GM12878 (cell line): ENCODE results near the gene NFYB. TPM values are rescaled to one million over a fixed set of nuclear protein-coding genes. Genes with fewer than 3 reads are reported as not detected.

ENCODE experiments used
- ATAC-seq: fragments of 200-7000 bp; cut with Tn5 transposase; 3 replicates; pipeline ENCODE4 v1.9.1; 2020; ENCODE audit warnings: mild to moderate bottlenecking, moderate library complexity
- BruUV-seq: library from RNA; stranded (reverse); fragments of 400-500 nt; replicated peaks from 2 replicates; lab custom pipeline; 2021; lab: Mats Ljungman, UMichigan
- CTCF ChIA-PET: fragments of 300-600 bp; sonication (Branson Sonifier 250); formaldehyde crosslinking; extraction: SDS; loops from one replicate; lab custom pipeline; 2021; ENCODE audit warnings: inconsistent platforms; lab: Yijun Ruan, JAX
- POLR2A ChIA-PET: fragments of 350-600 bp; formaldehyde crosslinking; extraction: SDS; loops from one replicate; lab custom pipeline; 2021; ENCODE audit warnings: inconsistent platforms; lab: Charles Lee
- RAD21 ChIA-PET: fragments of 300-600 bp; sonication (Branson Sonifier 250); formaldehyde crosslinking; loops from one replicate; lab custom pipeline; 2023; ENCODE audit warnings: antibody characterized with exemption; ENCODE audit not compliant: unreplicated experiment; lab: Charles Lee
- SMC1A ChIA-PET: fragments of 300-600 bp; sonication (Branson Sonifier 250); formaldehyde crosslinking; loops from one replicate; lab custom pipeline; 2023; ENCODE audit not compliant: unreplicated experiment, uncharacterized antibody; lab: Charles Lee
- DNase-seq: peaks from one replicate; pipeline ENCODE4 v3.0.0-alpha.2; 2011; ENCODE audit warnings: low read depth, low spot score
- FAIRE-seq: peaks from 3 replicates; lab custom pipeline; 2011; peaks lifted over from hg19 to GRCh38; lab: Jason Lieb, UNC
- H2AFZ ChIP-seq: 2 replicates; pipeline ENCODE4 v1.6.0; 2011; ENCODE audit warnings: low read depth, low read length, control low read depth; ENCODE audit not compliant: control insufficient read depth
- H3K27ac ChIP-seq: 2 replicates; pipeline ENCODE4 v1.5.1; 2011; ENCODE audit warnings: control low read depth; ENCODE audit not compliant: control insufficient read depth, insufficient read depth
- H3K27me3 ChIP-seq, 2 experiments: replicated peaks in 1 of 2; 2 replicates each; pipeline versions ENCODE4 v1.6.0 to v1.6.1; 2011; ENCODE audit warnings: low read length in 1 of 2; ENCODE audit not compliant: control insufficient read depth in 2 of 2, insufficient read depth in 2 of 2
- H3K36me3 ChIP-seq, 2 experiments: 2 replicates each; pipeline ENCODE4 v1.5.1; 2011; ENCODE audit warnings: low read length in 1 of 2; ENCODE audit not compliant: control insufficient read depth in 2 of 2, insufficient read depth in 2 of 2
- H3K4me1 ChIP-seq: 2 replicates; pipeline ENCODE4 v1.6.1; 2011; ENCODE audit warnings: mild to moderate bottlenecking, low read length, moderate library complexity, mixed read lengths; ENCODE audit not compliant: control insufficient read depth, insufficient read depth
- H3K4me2 ChIP-seq: 2 replicates; pipeline ENCODE4 v1.6.0; 2011; ENCODE audit warnings: control low read depth; ENCODE audit not compliant: control insufficient read depth, insufficient read depth
- H3K4me3 ChIP-seq: fragments of 200-600 bp; sonication (generic); 2 replicates; pipeline ENCODE4 v1.5.1; 2016
- H3K79me2 ChIP-seq: 2 replicates; pipeline ENCODE4 v1.6.0; 2011; ENCODE audit warnings: low read length; ENCODE audit not compliant: control insufficient read depth, insufficient read depth
- H3K9ac ChIP-seq: 2 replicates; pipeline ENCODE4 v1.8.0; 2011; ENCODE audit warnings: low read length, control low read depth, mixed read lengths; ENCODE audit not compliant: control insufficient read depth, insufficient read depth
- H3K9me3 ChIP-seq: replicated peaks from 3 replicates; pipeline ENCODE4 v1.5.1; 2011; ENCODE audit warnings: mild to moderate bottlenecking, low read length; ENCODE audit not compliant: control insufficient read depth, insufficient read depth
- H4K20me1 ChIP-seq: 2 replicates; pipeline ENCODE4 v1.6.0; 2011; ENCODE audit not compliant: control insufficient read depth, insufficient read depth
- FOXM1 ChIP-seq: IDR thresholded peaks from 2 replicates; pipeline ENCODE4 v1.6.1; 2012; ENCODE audit warnings: low read depth, mild to moderate bottlenecking, inconsistent platforms, low read length, moderate library complexity
- WGBS: methylation state at CpG from one replicate; pipeline ENCODE4 v1.1.6; 2016; ENCODE audit warnings: low lambda C conversion rate; ENCODE audit not compliant: insufficient replicate concordance, insufficient coverage; ENCODE audit errors: missing lambda C conversion rate; 5-methylcytosine and 5-hydroxymethylcytosine counted together
- in situ Hi-C: fragments of 300-500 bp; cut with MboI; formaldehyde crosslinking; loops from 9 replicates; pipeline ENCODE4 v1.14.3; 2018; ENCODE audit warnings: mixed read lengths
- intact Hi-C: fragments of 100-400 bp; cut with micrococcal nuclease; formaldehyde crosslinking; loops from one replicate; pipeline ENCODE4 v1.14.2; 2022; ENCODE audit not compliant: unreplicated experiment
- polyA plus RNA-seq, 11 experiments: library from polyadenylated mRNA; depleted of rRNA in 4 of 11; unstranded in 6 of 11; stranded (reverse) in 5 of 11; fragments of >200 nt; fragmentation: Nextera tagmentation in 4 of 11; fragmentation: Illumina TruSeq in 1 of 11; extraction: Ambion mirVana in 4 of 11; extraction: Trizol in 1 of 11; gene quantifications; 1 replicate in 1 of 11; 2 replicates in 10 of 11; pipeline versions ENCODE4 v1.2.1 to v1.2.3, GENCODE V29; 2011 to 2016; ENCODE audit warnings: inconsistent platforms in 2 of 11, missing spikeins in 2 of 11, low read depth in 1 of 11
- total RNA-seq, 4 experiments: library from RNA; depleted of rRNA in 3 of 4; stranded (reverse); fragments of >200 nt in 3 of 4; fragmentation: Illumina TruSeq in 1 of 4; extraction: Trizol in 1 of 4; gene quantifications; 2 replicates each; pipeline versions ENCODE4 v1.2.1 to v1.2.3, GENCODE V29; 2013 to 2021
- TF ChIP-seq, protein P1 (sequence below): fragments of 450-650 bp; IDR thresholded peaks from 2 replicates; pipeline ENCODE4 v1.6.1; 2016; ENCODE audit warnings: mild to moderate bottlenecking, moderate library complexity, borderline replicate concordance
- TF ChIP-seq, protein P2 (sequence below): fragments of 450-650 bp; IDR thresholded peaks from 2 replicates; pipeline ENCODE4 v1.6.1; 2018; ENCODE audit warnings: mild to moderate bottlenecking, low read depth, moderate library complexity; ENCODE audit not compliant: partially characterized antibody
- TF ChIP-seq, protein P3 (sequence below): IDR thresholded peaks from 2 replicates; pipeline ENCODE4 v1.6.1; 2011; ENCODE audit warnings: borderline replicate concordance, low read depth, mild to moderate bottlenecking, moderate library complexity, low read length; ENCODE audit not compliant: insufficient read depth, poor library complexity, severe bottlenecking

NFYB gene
- total and polyA plus RNA-seq, 10 of the 15 experiments (the other 5 are each of a cell fraction or from before 2014, with no cell fraction given) = 13.8 to 42.3 (median 28.2) TPM

DNA sequence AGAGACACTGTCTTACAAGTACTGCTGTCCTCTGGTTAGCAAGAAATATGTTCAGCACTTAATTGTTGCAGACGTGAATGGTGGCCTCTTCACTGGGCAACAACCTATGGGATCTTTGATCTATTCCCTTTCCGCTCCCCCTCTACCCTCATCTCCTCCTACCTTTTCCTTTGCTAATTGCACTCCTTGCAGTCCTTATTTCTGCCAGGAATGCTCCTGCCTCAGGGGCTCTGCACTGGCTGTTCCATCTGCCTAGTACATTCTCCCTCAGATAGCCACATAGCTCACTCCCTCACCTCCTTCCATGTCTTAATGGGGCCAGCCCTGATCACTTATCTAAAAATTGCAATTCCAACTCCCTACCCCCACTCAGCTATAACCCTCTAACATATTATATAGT, 4.5 kb upstream of the NFYB start:
- Histone ChIP-seq H3K9me3 (peaks cover 2% of the 10 kb centered on the region; the same call in 2 of the 3 replicates), H3K9ac (no peak overlapping the region), H3K4me1 (no peaks in the 10 kb centered on the region), H4K20me1 (no peaks in the 10 kb centered on the region), H3K79me2 (no peaks in the 10 kb centered on the region), H3K36me3 (no peaks in the 10 kb centered on the region), H3K4me2 (no peak overlapping the region), H2AFZ (no peak overlapping the region), H3K27ac (no peak overlapping the region), H3K27me3 (no peaks in the 10 kb centered on the region), H3K4me3 (no peak overlapping the region)
- ChIA-PET RAD21 (no interaction called here), SMC1A (no interaction called here), CTCF (interaction anchor here (1.5 kb wide), 1 partner anchor 24 kb away, joined by 3 read pairs; no protein-coding TSS in a partner anchor), POLR2A (no interaction called here)
- 69% methylated on average over 2 of the region's 2 CpGs for WGBS
- ATAC-seq (no peak), DNase-seq (no peak), FAIRE-seq (no peak)
- BruUV-seq = no TSS peak
- intact Hi-C loops = no loop called here
- no peak for TF ChIP-seq FOXM1
- TF ChIP-seq, protein P1, sequence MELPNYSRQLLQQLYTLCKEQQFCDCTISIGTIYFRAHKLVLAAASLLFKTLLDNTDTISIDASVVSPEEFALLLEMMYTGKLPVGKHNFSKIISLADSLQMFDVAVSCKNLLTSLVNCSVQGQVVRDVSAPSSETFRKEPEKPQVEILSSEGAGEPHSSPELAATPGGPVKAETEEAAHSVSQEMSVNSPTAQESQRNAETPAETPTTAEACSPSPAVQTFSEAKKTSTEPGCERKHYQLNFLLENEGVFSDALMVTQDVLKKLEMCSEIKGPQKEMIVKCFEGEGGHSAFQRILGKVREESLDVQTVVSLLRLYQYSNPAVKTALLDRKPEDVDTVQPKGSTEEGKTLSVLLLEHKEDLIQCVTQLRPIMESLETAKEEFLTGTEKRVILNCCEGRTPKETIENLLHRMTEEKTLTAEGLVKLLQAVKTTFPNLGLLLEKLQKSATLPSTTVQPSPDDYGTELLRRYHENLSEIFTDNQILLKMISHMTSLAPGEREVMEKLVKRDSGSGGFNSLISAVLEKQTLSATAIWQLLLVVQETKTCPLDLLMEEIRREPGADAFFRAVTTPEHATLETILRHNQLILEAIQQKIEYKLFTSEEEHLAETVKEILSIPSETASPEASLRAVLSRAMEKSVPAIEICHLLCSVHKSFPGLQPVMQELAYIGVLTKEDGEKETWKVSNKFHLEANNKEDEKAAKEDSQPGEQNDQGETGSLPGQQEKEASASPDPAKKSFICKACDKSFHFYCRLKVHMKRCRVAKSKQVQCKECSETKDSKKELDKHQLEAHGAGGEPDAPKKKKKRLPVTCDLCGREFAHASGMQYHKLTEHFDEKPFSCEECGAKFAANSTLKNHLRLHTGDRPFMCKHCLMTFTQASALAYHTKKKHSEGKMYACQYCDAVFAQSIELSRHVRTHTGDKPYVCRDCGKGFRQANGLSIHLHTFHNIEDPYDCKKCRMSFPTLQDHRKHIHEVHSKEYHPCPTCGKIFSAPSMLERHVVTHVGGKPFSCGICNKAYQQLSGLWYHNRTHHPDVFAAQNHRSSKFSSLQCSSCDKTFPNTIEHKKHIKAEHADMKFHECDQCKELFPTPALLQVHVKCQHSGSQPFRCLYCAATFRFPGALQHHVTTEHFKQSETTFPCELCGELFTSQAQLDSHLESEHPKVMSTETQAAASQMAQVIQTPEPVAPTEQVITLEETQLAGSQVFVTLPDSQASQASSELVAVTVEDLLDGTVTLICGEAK = no peak
- TF ChIP-seq, protein P2, sequence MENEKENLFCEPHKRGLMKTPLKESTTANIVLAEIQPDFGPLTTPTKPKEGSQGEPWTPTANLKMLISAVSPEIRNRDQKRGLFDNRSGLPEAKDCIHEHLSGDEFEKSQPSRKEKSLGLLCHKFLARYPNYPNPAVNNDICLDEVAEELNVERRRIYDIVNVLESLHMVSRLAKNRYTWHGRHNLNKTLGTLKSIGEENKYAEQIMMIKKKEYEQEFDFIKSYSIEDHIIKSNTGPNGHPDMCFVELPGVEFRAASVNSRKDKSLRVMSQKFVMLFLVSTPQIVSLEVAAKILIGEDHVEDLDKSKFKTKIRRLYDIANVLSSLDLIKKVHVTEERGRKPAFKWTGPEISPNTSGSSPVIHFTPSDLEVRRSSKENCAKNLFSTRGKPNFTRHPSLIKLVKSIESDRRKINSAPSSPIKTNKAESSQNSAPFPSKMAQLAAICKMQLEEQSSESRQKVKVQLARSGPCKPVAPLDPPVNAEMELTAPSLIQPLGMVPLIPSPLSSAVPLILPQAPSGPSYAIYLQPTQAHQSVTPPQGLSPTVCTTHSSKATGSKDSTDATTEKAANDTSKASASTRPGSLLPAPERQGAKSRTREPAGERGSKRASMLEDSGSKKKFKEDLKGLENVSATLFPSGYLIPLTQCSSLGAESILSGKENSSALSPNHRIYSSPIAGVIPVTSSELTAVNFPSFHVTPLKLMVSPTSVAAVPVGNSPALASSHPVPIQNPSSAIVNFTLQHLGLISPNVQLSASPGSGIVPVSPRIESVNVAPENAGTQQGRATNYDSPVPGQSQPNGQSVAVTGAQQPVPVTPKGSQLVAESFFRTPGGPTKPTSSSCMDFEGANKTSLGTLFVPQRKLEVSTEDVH = no peak
- TF ChIP-seq, protein P3, sequence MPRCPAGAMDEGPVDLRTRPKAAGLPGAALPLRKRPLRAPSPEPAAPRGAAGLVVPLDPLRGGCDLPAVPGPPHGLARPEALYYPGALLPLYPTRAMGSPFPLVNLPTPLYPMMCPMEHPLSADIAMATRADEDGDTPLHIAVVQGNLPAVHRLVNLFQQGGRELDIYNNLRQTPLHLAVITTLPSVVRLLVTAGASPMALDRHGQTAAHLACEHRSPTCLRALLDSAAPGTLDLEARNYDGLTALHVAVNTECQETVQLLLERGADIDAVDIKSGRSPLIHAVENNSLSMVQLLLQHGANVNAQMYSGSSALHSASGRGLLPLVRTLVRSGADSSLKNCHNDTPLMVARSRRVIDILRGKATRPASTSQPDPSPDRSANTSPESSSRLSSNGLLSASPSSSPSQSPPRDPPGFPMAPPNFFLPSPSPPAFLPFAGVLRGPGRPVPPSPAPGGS = no peak
- in situ Hi-C loops = no loop called here
